ENCODE results near the gene HEATR9. TPM values are rescaled to one million over a fixed set of nuclear protein-coding genes. Genes with fewer than 3 reads are reported as not detected.

HEATR9 gene
- polyA plus RNA-seq, 3 donors: not detected

GRCh38 chr17:35841101-35841500 lies 27.6 kb downstream of the HEATR9 start:
- no peak for TF ChIP-seq CTCF (IDR thresholded peaks at IDR 0.05)
- intact Hi-C loops (cut with micrococcal nuclease): no loop called here
- Histone ChIP-seq H3K36me3 (replicated peaks in 1 of 2; ENCODE audit: control insufficient read depth in 1 of 2, insufficient read depth in 2 of 2, low read length in 2 of 2) (peaks cover 92 to 99% of the 10 kb centered on the region in 2 donors), H4K20me1 (ENCODE audit: insufficient read depth, low read length) (peaks cover 10% of the 10 kb centered on the region), H3K4me1 (ENCODE audit: control insufficient read depth in 1 of 2, insufficient read depth in 2 of 2, low read length in 2 of 2) (no peaks in the 10 kb centered on the region), H3K4me2 (replicated peaks; ENCODE audit: extremely low read depth, low read length, poor library complexity, severe bottlenecking) (no peak overlapping the region), H3K27me3 (ENCODE audit: control insufficient read depth in 2 of 2, insufficient read depth in 2 of 2, low read length in 2 of 2) (no peaks in the 10 kb centered on the region), H3K79me2 (ENCODE audit: insufficient read depth, low read length) (no peaks in the 10 kb centered on the region), H3K9ac (ENCODE audit: insufficient read depth, low read length, poor library complexity, severe bottlenecking) (no peak overlapping the region), H2AFZ (ENCODE audit: insufficient read depth, low read depth, low read length, poor library complexity, severe bottlenecking) (no peak overlapping the region), H3K9me3 (replicated peaks in 1 of 2; ENCODE audit: control insufficient read depth in 1 of 2, insufficient read depth in 1 of 2, low read length in 2 of 2) (no peaks in the 10 kb centered on the region), H3K4me3 (replicated peaks in 1 of 3; ENCODE audit: low read depth in 2 of 3, low read length in 3 of 3) (no peak overlapping the region), H3K27ac (ENCODE audit: low read depth in 1 of 2, low read length in 2 of 2) (no peak overlapping the region)
- peaks cover 77 to 94% of the 10 kb centered on the region in 2 donors for H3K36me3 Mint-ChIP-seq
- no CpG with 5 or more reads among the region's 3 CpGs for WGBS (ENCODE audit: insufficient coverage)
- no peak overlapping the region for H3K27ac Mint-ChIP-seq
- H3K4me1 Mint-ChIP-seq: no peaks in the 10 kb centered on the region
- no peak overlapping the region for H3K4me3 Mint-ChIP-seq
- no peak for DNase-seq
- H3K9me3 Mint-ChIP-seq: no peaks in the 10 kb centered on the region
- H3K27me3 Mint-ChIP-seq (ENCODE audit: low read depth in 3 of 3): peaks cover 0 to 2% (median 1%) of the 10 kb centered on the region in 3 donors

GRCh38 chr17:35825206-35825605 lies 43.5 kb downstream of the HEATR9 start:
- Mint-ChIP-seq H3K27me3 (ENCODE audit: low read depth in 3 of 3) (no peaks in the 10 kb centered on the region), H3K27ac (no peak overlapping the region), H3K36me3 (peaks cover 69 to 91% of the 10 kb centered on the region in 2 donors), H3K9me3 (no peaks in the 10 kb centered on the region), H3K4me1 (no peaks in the 10 kb centered on the region), H3K4me3 (no peak overlapping the region)
- no CpG with 5 or more reads among the region's 1 CpG for WGBS (ENCODE audit: insufficient coverage)
- Histone ChIP-seq H3K4me1 (ENCODE audit: control insufficient read depth in 1 of 2, insufficient read depth in 2 of 2, low read length in 2 of 2) (no peaks in the 10 kb centered on the region), H3K27me3 (ENCODE audit: control insufficient read depth in 2 of 2, insufficient read depth in 2 of 2, low read length in 2 of 2) (no peaks in the 10 kb centered on the region), H3K27ac (ENCODE audit: low read depth in 1 of 2, low read length in 2 of 2) (no peak overlapping the region), H3K4me3 (replicated peaks in 1 of 3; ENCODE audit: low read depth in 2 of 3, low read length in 3 of 3) (no peak overlapping the region), H3K9ac (ENCODE audit: insufficient read depth, low read length, poor library complexity, severe bottlenecking) (no peak overlapping the region), H2AFZ (ENCODE audit: insufficient read depth, low read depth, low read length, poor library complexity, severe bottlenecking) (no peak overlapping the region), H3K4me2 (replicated peaks; ENCODE audit: extremely low read depth, low read length, poor library complexity, severe bottlenecking) (no peak overlapping the region), H3K9me3 (replicated peaks in 1 of 2; ENCODE audit: control insufficient read depth in 1 of 2, insufficient read depth in 1 of 2, low read length in 2 of 2) (no peaks in the 10 kb centered on the region), H3K36me3 (replicated peaks in 1 of 2; ENCODE audit: control insufficient read depth in 1 of 2, insufficient read depth in 2 of 2, low read length in 2 of 2) (peaks cover 84 to 96% of the 10 kb centered on the region in 2 donors), H3K79me2 (ENCODE audit: insufficient read depth, low read length) (peaks cover 11% of the 10 kb centered on the region), H4K20me1 (ENCODE audit: insufficient read depth, low read length) (peaks cover 46% of the 10 kb centered on the region)
- intact Hi-C loops (cut with micrococcal nuclease): no loop called here
- no peak for DNase-seq
- TF ChIP-seq CTCF (IDR thresholded peaks at IDR 0.05): no peak
